Prostate gland (tissue), 2 donors: ENCODE measurements around the gene ATRN.

ENCODE experiments used
- POLR2A ChIP-seq: fragments of 450-650 bp; IDR thresholded peaks from one replicate; pipeline ENCODE4 v1.6.1; 2016; ENCODE audit warnings: antibody characterized with exemption, mild to moderate bottlenecking
- TF ChIP-seq, protein P1 (sequence below), 4 experiments: fragments of 200-600 bp in 2 of 4; fragments of 450-650 bp in 2 of 4; sonication (generic) in 2 of 4; IDR thresholded peaks; 1 replicate in 3 of 4; 2 replicates in 1 of 4; pipeline ENCODE4 v1.5.1; 2016 to 2019; ENCODE audit warnings: antibody characterized with exemption in 4 of 4, mild to moderate bottlenecking in 2 of 4, moderate library complexity in 2 of 4

DNA sequence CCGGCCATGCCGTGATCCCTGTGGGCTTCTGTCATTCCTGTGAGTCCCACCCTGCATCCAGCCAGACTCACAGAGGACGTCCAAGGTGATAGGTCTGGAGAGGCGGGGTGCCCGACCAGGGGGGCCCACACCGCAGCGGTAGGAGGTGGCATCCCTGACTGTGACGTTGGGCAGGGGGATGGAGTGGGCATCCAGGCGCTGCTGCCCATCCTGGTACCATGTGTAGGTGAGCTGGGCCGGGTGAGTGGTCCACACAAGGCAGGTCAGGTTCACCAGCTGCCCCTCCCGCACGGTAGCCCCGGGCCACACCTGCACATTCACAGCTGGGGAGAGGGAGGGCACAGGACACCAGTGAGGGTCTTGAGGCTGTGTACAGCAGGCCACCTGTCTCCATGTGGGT is 222.6 kb downstream of the ATRN start:
- no peak for TF ChIP-seq POLR2A
- TF ChIP-seq, protein P1, sequence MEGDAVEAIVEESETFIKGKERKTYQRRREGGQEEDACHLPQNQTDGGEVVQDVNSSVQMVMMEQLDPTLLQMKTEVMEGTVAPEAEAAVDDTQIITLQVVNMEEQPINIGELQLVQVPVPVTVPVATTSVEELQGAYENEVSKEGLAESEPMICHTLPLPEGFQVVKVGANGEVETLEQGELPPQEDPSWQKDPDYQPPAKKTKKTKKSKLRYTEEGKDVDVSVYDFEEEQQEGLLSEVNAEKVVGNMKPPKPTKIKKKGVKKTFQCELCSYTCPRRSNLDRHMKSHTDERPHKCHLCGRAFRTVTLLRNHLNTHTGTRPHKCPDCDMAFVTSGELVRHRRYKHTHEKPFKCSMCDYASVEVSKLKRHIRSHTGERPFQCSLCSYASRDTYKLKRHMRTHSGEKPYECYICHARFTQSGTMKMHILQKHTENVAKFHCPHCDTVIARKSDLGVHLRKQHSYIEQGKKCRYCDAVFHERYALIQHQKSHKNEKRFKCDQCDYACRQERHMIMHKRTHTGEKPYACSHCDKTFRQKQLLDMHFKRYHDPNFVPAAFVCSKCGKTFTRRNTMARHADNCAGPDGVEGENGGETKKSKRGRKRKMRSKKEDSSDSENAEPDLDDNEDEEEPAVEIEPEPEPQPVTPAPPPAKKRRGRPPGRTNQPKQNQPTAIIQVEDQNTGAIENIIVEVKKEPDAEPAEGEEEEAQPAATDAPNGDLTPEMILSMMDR (IDR thresholded peaks at IDR 0.05): no peak
